Measurements from ENCODE around the gene TSPAN33. TPM values are rescaled to one million over a fixed set of nuclear protein-coding genes. Genes with fewer than 3 reads are reported as not detected.

Gene TSPAN33
- total RNA-seq, 1 experiment from 2014 or later = 1.6 TPM

DNA sequence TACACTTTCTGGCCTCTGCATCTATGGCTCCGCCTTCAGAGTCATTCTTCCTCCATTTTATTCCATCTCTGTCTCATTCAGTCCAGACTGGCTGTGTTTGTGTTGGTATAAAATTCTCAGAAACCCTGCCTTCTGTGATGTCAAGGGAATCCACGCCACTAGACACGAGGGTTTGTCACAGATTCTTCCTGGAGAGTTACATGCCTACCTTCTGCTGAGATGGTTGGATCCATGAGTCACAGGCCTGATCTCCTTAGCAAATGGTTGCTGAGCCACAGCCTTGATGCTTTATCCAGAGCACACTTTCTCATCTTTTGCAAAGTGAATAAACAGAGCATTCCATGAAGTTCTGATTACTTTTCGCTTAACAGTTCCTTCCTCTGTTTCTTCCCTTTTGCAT, 35.9 kb upstream of the TSPAN33 start:
- DNase-seq (ENCODE audit: low spot score) = no peak
- intact Hi-C loops (cut with micrococcal nuclease; ENCODE audit: unreplicated experiment) = no loop called here
- no peak overlapping the region for H3K4me3 ChIP-seq (ENCODE audit: low read depth, low read length, poor library complexity, severe bottlenecking)
- no peaks in the 10 kb centered on the region for H3K36me3 ChIP-seq (ENCODE audit: insufficient read depth, low read length, poor library complexity, severe bottlenecking)
- TF ChIP-seq EZH2 (IDR thresholded peaks at IDR 0.05; ENCODE audit: borderline replicate concordance, low read depth, low read length, poor library complexity, severe bottlenecking) (no peak), CTCF (conservative IDR thresholded peaks at IDR 0.05; ENCODE audit: low read depth, low read length) (no peak)
- ChIA-PET CTCF (no interaction called here), POLR2A (ENCODE audit: low non-redundant PET) (no interaction called here)
- H3K4me1 ChIP-seq (ENCODE audit: insufficient read depth, low read length, poor library complexity, severe bottlenecking) = no peaks in the 10 kb centered on the region
- no TSS peak for BruUV-seq (replicated peaks)
- no peak overlapping the region for H3K27ac ChIP-seq (ENCODE audit: low read depth, low read length, poor library complexity, severe bottlenecking)
- H3K9me3 ChIP-seq (ENCODE audit: low read depth, low read length, poor library complexity, severe bottlenecking) = no peaks in the 10 kb centered on the region
- no peaks in the 10 kb centered on the region for H3K27me3 ChIP-seq (replicated peaks; ENCODE audit: insufficient read depth, low read depth, low read length, poor library complexity)

DNA sequence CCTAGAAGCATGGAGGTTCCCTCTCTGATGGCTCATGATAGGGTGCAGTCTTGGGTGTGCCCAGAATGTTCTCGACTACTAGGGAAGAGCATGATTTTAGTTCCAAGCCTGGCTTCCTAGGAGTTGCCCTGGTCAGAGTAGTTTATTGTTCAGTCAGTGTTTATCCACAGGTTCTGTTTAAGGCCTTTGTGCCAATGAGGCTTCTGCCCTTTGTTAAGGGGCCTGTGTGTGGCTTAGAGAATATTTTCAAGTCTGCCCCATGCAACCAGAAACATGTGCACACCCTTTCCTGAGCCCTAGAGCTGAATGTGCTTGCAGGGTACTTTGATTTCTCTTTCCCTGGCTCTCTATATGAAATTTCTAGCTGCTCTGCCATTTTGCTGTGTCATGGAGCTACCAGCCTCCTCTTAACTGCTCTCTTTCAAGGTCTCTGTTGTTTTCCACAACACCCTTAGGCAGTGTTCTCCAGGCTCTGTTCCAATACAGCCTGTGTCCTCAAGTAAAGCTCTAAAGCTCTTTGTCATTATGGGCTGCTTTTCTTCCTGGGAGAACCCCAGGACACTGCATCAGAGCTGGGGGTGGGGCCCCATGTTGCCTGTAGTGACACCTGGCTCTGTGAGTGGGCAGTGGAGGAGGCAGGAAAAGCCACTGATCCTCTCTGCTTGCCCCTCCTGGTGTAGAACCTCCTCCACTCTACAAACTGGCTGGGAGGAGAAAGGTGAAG, 34.1 kb upstream of the TSPAN33 start:
- no peak for TF ChIP-seq CTCF (conservative IDR thresholded peaks at IDR 0.05; ENCODE audit: low read depth, low read length)
- no peak for TF ChIP-seq EZH2 (IDR thresholded peaks at IDR 0.05; ENCODE audit: borderline replicate concordance, low read depth, low read length, poor library complexity, severe bottlenecking)
- H3K4me1 ChIP-seq (ENCODE audit: insufficient read depth, low read length, poor library complexity, severe bottlenecking) = no peaks in the 10 kb centered on the region
- intact Hi-C loops (cut with micrococcal nuclease; ENCODE audit: unreplicated experiment) = no loop called here
- H3K4me3 ChIP-seq (ENCODE audit: low read depth, low read length, poor library complexity, severe bottlenecking) = no peak overlapping the region
- CTCF ChIA-PET = interaction anchor here (0.5 to 1.4 kb wide), 2 partner anchors 19 to 900 kb away, joined by 4 to 5 read pairs; no protein-coding TSS in a partner anchor
- no TSS peak for BruUV-seq (replicated peaks)
- no peaks in the 10 kb centered on the region for H3K36me3 ChIP-seq (ENCODE audit: insufficient read depth, low read length, poor library complexity, severe bottlenecking)
- POLR2A ChIA-PET (ENCODE audit: low non-redundant PET) = no interaction called here
- peak; percentile 18 for DNase-seq (ENCODE audit: low spot score)
- H3K27me3 ChIP-seq (replicated peaks; ENCODE audit: insufficient read depth, low read depth, low read length, poor library complexity) = no peaks in the 10 kb centered on the region
- no peaks in the 10 kb centered on the region for H3K9me3 ChIP-seq (ENCODE audit: low read depth, low read length, poor library complexity, severe bottlenecking)
- peak overlapping the region; percentile 47 for H3K27ac ChIP-seq (ENCODE audit: low read depth, low read length, poor library complexity, severe bottlenecking)

GRCh38 chr7:129110982-129111376, 33.5 kb upstream of the TSPAN33 start:
- BruUV-seq (replicated peaks) = no TSS peak
- Histone ChIP-seq H3K4me3 (ENCODE audit: low read depth, low read length, poor library complexity, severe bottlenecking) (no peak overlapping the region), H3K27me3 (replicated peaks; ENCODE audit: insufficient read depth, low read depth, low read length, poor library complexity) (no peaks in the 10 kb centered on the region), H3K4me1 (ENCODE audit: insufficient read depth, low read length, poor library complexity, severe bottlenecking) (no peaks in the 10 kb centered on the region), H3K27ac (ENCODE audit: low read depth, low read length, poor library complexity, severe bottlenecking) (no peak overlapping the region), H3K9me3 (ENCODE audit: low read depth, low read length, poor library complexity, severe bottlenecking) (no peaks in the 10 kb centered on the region), H3K36me3 (ENCODE audit: insufficient read depth, low read length, poor library complexity, severe bottlenecking) (no peaks in the 10 kb centered on the region)
- intact Hi-C loops (cut with micrococcal nuclease; ENCODE audit: unreplicated experiment) = no loop called here
- TF ChIP-seq EZH2 (IDR thresholded peaks at IDR 0.05; ENCODE audit: borderline replicate concordance, low read depth, low read length, poor library complexity, severe bottlenecking) = no peak
- TF ChIP-seq CTCF (conservative IDR thresholded peaks at IDR 0.05; ENCODE audit: low read depth, low read length) = no peak
- ChIA-PET POLR2A (ENCODE audit: low non-redundant PET) (no interaction called here), CTCF (interaction anchor here (1.4 kb wide), 1 partner anchor 20 kb away, joined by 4 read pairs; no protein-coding TSS in a partner anchor)
- DNase-seq (ENCODE audit: low spot score) = no peak
